ENCODE measurements around the gene ACSBG1.

The ACSBG1 gene

GRCh38 chr15:78216276-78217104 is 17.9 kb downstream of the ACSBG1 start:
- no peak for DNase-seq

- DNase-seq = no peak
Observed at GRCh38 chr15:78213956-78214355, 20.4 kb downstream of the ACSBG1 start.

- DNase-seq = no peak
Observed at GRCh38 chr15:78213425-78213750, 21.0 kb downstream of the ACSBG1 start.

GRCh38 chr15:78212546-78213424 is 21.6 kb downstream of the ACSBG1 start:
- peak; percentile 69 for DNase-seq

- DNase-seq = no peak
Observed at GRCh38 chr15:78212008-78212407, 22.4 kb downstream of the ACSBG1 start.

GRCh38 chr15:78211189-78211921 is 23.0 kb downstream of the ACSBG1 start:
- DNase-seq = no peak

GRCh38 chr15:78210349-78210717 is 24.0 kb downstream of the ACSBG1 start:
- DNase-seq = no peak

- no peak for DNase-seq
Observed at GRCh38 chr15:78209646-78210348, 24.6 kb downstream of the ACSBG1 start.

GRCh38 chr15:78208887-78209645 is 25.3 kb downstream of the ACSBG1 start:
- no peak for DNase-seq

GRCh38 chr15:78208341-78208844 is 26.0 kb downstream of the ACSBG1 start:
- DNase-seq = no peak

GRCh38 chr15:78207641-78208340 is 26.6 kb downstream of the ACSBG1 start:
- DNase-seq = no peak

GRCh38 chr15:78207110-78207458 is 27.3 kb downstream of the ACSBG1 start:
- DNase-seq = no peak

- DNase-seq = no peak
Observed at GRCh38 chr15:78206326-78207109, 27.8 kb downstream of the ACSBG1 start.

- DNase-seq = no peak
Observed at GRCh38 chr15:78205856-78206255, 28.5 kb downstream of the ACSBG1 start.

- DNase-seq = no peak
Observed at GRCh38 chr15:78205337-78205736, 29.0 kb downstream of the ACSBG1 start.

- DNase-seq = no peak
Observed at GRCh38 chr15:78204351-78205309, 29.7 kb downstream of the ACSBG1 start.

GRCh38 chr15:78203346-78204225 is 30.8 kb downstream of the ACSBG1 start:
- DNase-seq = no peak

Measured in NCI-H345 (cell line).